HG03558 (cell line): ENCODE measurements around the gene ACTR3.

Source experiments
- ATAC-seq: cut with Tn5 transposase; IDR thresholded peaks from one replicate; pipeline ENCODE4 v1.9.1; 2021; ENCODE audit warnings: moderate number of reproducible peaks; ENCODE audit not compliant: unreplicated experiment; ENCODE audit errors: extremely low read depth

ACTR3 gene

GRCh38 chr2:113963965-113964364, 74.1 kb downstream of the ACTR3 start:
- no peak for ATAC-seq

- no peak for ATAC-seq
Measured at GRCh38 chr2:113964436-113964835, 74.5 kb downstream of the ACTR3 start.

GRCh38 chr2:113965228-113965627, 75.3 kb downstream of the ACTR3 start:
- no peak for ATAC-seq

- peak; percentile 73 for ATAC-seq
Measured at GRCh38 chr2:113965644-113966043, 75.8 kb downstream of the ACTR3 start.

- no peak for ATAC-seq
Measured at GRCh38 chr2:113966171-113966570, 76.3 kb downstream of the ACTR3 start.

- no peak for ATAC-seq
Measured at GRCh38 chr2:113966832-113967231, 76.9 kb downstream of the ACTR3 start.

GRCh38 chr2:113967272-113967671, 77.4 kb downstream of the ACTR3 start:
- ATAC-seq = no peak

GRCh38 chr2:113972766-113973165, 82.9 kb downstream of the ACTR3 start:
- ATAC-seq = no peak

GRCh38 chr2:113973810-113974209, 83.9 kb downstream of the ACTR3 start:
- no peak for ATAC-seq

- ATAC-seq = no peak
Measured at GRCh38 chr2:113974727-113975126, 84.8 kb downstream of the ACTR3 start.

GRCh38 chr2:113976277-113976928, 86.5 kb downstream of the ACTR3 start:
- ATAC-seq = no peak

GRCh38 chr2:113977060-113977659, 87.3 kb downstream of the ACTR3 start:
- no peak for ATAC-seq

GRCh38 chr2:113977660-113978523, 88.0 kb downstream of the ACTR3 start:
- ATAC-seq = no peak

GRCh38 chr2:113978524-113979190, 88.8 kb downstream of the ACTR3 start:
- ATAC-seq = no peak

- no peak for ATAC-seq
Measured at GRCh38 chr2:113979191-113980128, 89.6 kb downstream of the ACTR3 start.

- no peak for ATAC-seq
Measured at GRCh38 chr2:113980946-113981345, 91.1 kb downstream of the ACTR3 start.

- ATAC-seq = no peak
Measured at GRCh38 chr2:113981404-113982134, 91.7 kb downstream of the ACTR3 start.

- no peak for ATAC-seq
Measured at GRCh38 chr2:113985554-113986397, 95.9 kb downstream of the ACTR3 start.
